Glutamatergic neuron (in vitro differentiated cells): ENCODE results near the gene ATL2. TPM values are rescaled to one million over a fixed set of nuclear protein-coding genes. Genes with fewer than 3 reads are reported as not detected.

Source experiments
- DNase-seq: peaks from one replicate; pipeline ENCODE4 v3.0.0; 2022
- H3K27ac Mint-ChIP-seq: one replicate; pipeline ENCODE4 v1.8.0; 2020; ENCODE audit warnings: mild to moderate bottlenecking, mixed read lengths, inconsistent platforms; ENCODE audit not compliant: unreplicated experiment
- H3K27me3 Mint-ChIP-seq: one replicate; pipeline ENCODE4 v1.8.0; 2020; ENCODE audit warnings: mild to moderate bottlenecking, moderate library complexity, mixed read lengths, inconsistent platforms; ENCODE audit not compliant: unreplicated experiment
- H3K36me3 Mint-ChIP-seq: one replicate; pipeline ENCODE4 v1.8.0; 2020; ENCODE audit warnings: mild to moderate bottlenecking, mixed read lengths, inconsistent platforms; ENCODE audit not compliant: unreplicated experiment
- H3K4me1 Mint-ChIP-seq: one replicate; pipeline ENCODE4 v1.8.0; 2020; ENCODE audit warnings: mild to moderate bottlenecking, low read depth, mixed read lengths, inconsistent platforms; ENCODE audit not compliant: unreplicated experiment
- H3K4me3 Mint-ChIP-seq: one replicate; pipeline ENCODE4 v1.8.0; 2020; ENCODE audit warnings: mild to moderate bottlenecking, mixed read lengths, inconsistent platforms; ENCODE audit not compliant: unreplicated experiment
- H3K9me3 Mint-ChIP-seq: one replicate; pipeline ENCODE4 v1.8.0; 2020; ENCODE audit warnings: mild to moderate bottlenecking, moderate library complexity, mixed read lengths, inconsistent platforms; ENCODE audit not compliant: unreplicated experiment
- total RNA-seq: library from RNA; stranded (reverse); fragmentation: NEBNext Ultra II Directional; extraction: Animal tissue kit (Norgen Biotek cat#: 25700); gene quantifications from one replicate; pipeline ENCODE4 v1.2.1, GENCODE V29; 2021; ENCODE audit not compliant: unreplicated experiment
- TF ChIP-seq, protein P1 (sequence below): fragments of 200-600 bp; sonication (generic); IDR thresholded peaks from one replicate; pipeline ENCODE4 v1.5.0; 2021; ENCODE audit not compliant: partially characterized antibody, unreplicated experiment

The ATL2 gene
- total RNA-seq, 1 donor from 2014 or later = 39.0 TPM

GRCh38 chr2:38274286-38275276 lies 102.5 kb downstream of the ATL2 start:
- TF ChIP-seq, protein P1, sequence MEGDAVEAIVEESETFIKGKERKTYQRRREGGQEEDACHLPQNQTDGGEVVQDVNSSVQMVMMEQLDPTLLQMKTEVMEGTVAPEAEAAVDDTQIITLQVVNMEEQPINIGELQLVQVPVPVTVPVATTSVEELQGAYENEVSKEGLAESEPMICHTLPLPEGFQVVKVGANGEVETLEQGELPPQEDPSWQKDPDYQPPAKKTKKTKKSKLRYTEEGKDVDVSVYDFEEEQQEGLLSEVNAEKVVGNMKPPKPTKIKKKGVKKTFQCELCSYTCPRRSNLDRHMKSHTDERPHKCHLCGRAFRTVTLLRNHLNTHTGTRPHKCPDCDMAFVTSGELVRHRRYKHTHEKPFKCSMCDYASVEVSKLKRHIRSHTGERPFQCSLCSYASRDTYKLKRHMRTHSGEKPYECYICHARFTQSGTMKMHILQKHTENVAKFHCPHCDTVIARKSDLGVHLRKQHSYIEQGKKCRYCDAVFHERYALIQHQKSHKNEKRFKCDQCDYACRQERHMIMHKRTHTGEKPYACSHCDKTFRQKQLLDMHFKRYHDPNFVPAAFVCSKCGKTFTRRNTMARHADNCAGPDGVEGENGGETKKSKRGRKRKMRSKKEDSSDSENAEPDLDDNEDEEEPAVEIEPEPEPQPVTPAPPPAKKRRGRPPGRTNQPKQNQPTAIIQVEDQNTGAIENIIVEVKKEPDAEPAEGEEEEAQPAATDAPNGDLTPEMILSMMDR = peak; percentile 70
- H3K4me1 Mint-ChIP-seq = no peaks in the 10 kb centered on the region
- no peak overlapping the region for H3K27ac Mint-ChIP-seq
- DNase-seq = no peak
- H3K36me3 Mint-ChIP-seq = no peaks in the 10 kb centered on the region
- H3K27me3 Mint-ChIP-seq = peaks cover 3% of the 10 kb centered on the region
- H3K9me3 Mint-ChIP-seq = peaks cover 1% of the 10 kb centered on the region
- H3K4me3 Mint-ChIP-seq = no peak overlapping the region

GRCh38 chr2:38271697-38272096 lies 105.4 kb downstream of the ATL2 start:
- no peak for DNase-seq
- no peak overlapping the region for H3K27ac Mint-ChIP-seq
- H3K4me3 Mint-ChIP-seq = no peak overlapping the region
- H3K27me3 Mint-ChIP-seq = peaks cover 5% of the 10 kb centered on the region
- H3K36me3 Mint-ChIP-seq = no peaks in the 10 kb centered on the region
- TF ChIP-seq, protein P1 = no peak
- H3K9me3 Mint-ChIP-seq = no peaks in the 10 kb centered on the region
- H3K4me1 Mint-ChIP-seq = peaks cover 4% of the 10 kb centered on the region

DNA sequence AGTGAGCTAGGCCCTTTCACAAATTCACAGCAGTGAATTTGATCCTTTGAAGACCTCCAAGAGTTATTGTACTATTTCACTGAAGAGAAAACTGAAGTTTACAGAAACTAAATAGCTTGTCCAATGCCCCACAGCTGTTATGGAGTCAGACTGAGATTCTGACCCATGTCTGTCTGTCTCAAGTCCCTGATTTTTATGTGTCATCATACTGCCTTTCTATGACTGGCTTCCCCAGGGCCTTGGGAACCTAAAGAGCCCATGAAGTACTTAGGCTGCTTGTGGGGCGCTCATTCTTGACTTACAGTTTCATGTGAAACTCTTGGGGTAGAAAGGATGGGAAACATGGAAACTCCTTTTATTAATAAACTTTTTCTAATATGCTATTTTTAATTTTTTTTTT lies 107.7 kb downstream of the ATL2 start:
- Mint-ChIP-seq H3K4me1 (peaks cover 4% of the 10 kb centered on the region), H3K27ac (no peak overlapping the region), H3K9me3 (no peaks in the 10 kb centered on the region), H3K27me3 (peaks cover 5% of the 10 kb centered on the region), H3K4me3 (no peak overlapping the region), H3K36me3 (no peaks in the 10 kb centered on the region)
- TF ChIP-seq, protein P1 = no peak
- no peak for DNase-seq

DNA sequence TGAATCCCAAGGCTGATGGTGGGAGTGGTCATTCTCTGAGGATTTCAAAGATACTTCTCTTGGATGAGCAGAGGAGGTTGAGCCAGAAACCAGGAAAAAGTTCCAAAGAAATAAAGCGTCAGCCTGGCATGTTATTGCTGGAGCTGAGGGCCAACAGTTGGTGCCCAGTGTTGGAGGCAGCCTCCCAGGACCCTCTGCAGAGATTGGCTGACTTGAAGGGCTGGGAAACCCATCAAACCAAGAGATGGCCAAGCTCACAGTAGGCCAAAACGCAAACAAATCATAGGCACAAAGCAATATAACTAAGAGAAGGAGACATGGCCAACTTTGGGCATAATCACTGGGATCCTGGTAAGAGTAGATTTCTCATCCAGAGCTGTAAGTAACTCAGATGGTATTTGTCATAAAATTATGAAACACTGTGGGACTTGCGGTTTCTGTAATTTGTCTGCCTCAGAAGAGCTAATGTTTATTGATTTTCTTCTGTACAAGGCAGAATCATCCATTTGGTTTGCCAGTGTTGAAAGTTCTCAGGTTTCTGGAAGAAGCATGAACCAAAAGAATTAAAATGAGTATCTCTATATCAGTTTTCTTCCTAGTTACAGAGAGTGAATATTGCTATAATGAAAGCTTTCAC lies 108.3 kb downstream of the ATL2 start:
- H3K27me3 Mint-ChIP-seq = peaks cover 5% of the 10 kb centered on the region
- DNase-seq = no peak
- TF ChIP-seq, protein P1 = no peak
- H3K4me1 Mint-ChIP-seq = peaks cover 4% of the 10 kb centered on the region
- H3K4me3 Mint-ChIP-seq = no peak overlapping the region
- no peaks in the 10 kb centered on the region for H3K9me3 Mint-ChIP-seq
- no peak overlapping the region for H3K27ac Mint-ChIP-seq
- no peaks in the 10 kb centered on the region for H3K36me3 Mint-ChIP-seq

DNA sequence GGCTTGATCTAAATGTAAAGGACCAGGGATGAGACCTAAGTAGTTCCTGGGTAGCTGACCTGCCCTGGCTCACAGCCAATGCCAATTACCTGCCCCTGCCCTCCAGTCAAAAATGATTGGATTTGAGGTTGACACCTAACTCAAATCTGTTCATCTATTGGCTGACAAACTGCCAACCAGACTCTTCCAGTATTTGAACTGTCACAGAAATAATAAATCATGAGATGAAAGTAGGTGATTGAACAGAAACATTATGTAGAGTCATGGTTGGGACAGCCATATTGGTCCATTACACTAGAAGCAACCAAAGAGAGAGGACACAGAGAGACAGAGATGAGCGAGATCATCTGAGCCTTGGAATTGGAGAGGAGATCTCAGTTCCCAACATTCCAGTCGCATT lies 109.1 kb downstream of the ATL2 start:
- TF ChIP-seq, protein P1 = no peak
- no peak for DNase-seq
- Mint-ChIP-seq H3K4me3 (no peak overlapping the region), H3K4me1 (peaks cover 5% of the 10 kb centered on the region), H3K27ac (no peak overlapping the region), H3K27me3 (peaks cover 5% of the 10 kb centered on the region), H3K9me3 (peaks cover 1% of the 10 kb centered on the region), H3K36me3 (no peaks in the 10 kb centered on the region)
